Upper lobe of left lung (tissue), 4 donors: Measurements from ENCODE around the gene PPP1R13B.

Experiments used
- CTCF ChIP-seq, 6 experiments: fragments of 450-650 bp in 4 of 6; fragments of 200-600 bp in 2 of 6; sonication (generic) in 2 of 6; IDR thresholded peaks; one replicate each; pipeline ENCODE4 v1.5.1; 2016 to 2019; ENCODE audit warnings: antibody characterized with exemption in 6 of 6
- EP300 ChIP-seq, 4 donors: sonication (generic); formaldehyde crosslinking; IDR thresholded peaks; one replicate each; pipeline ENCODE4 v1.5.1; 2017; ENCODE audit warnings: antibody characterized with exemption in 4 of 4, control low read depth in 2 of 4
- POLR2A ChIP-seq, 4 donors: fragments of 450-650 bp; IDR thresholded peaks; one replicate each; pipeline ENCODE4 v1.5.1; 2016 to 2017; ENCODE audit warnings: antibody characterized with exemption in 4 of 4, mild to moderate bottlenecking in 2 of 4
- POLR2AphosphoS5 ChIP-seq, 2 donors: sonication (generic); formaldehyde crosslinking; IDR thresholded peaks; one replicate each; pipeline ENCODE4 v1.5.1; 2017; ENCODE audit warnings: antibody characterized with exemption in 2 of 2

- TF ChIP-seq CTCF (IDR thresholded peaks at IDR 0.05) = no peak
- TF ChIP-seq EP300 (IDR thresholded peaks at IDR 0.05) = peak in 1 of 4 donors; percentile 41
- peak in 1 of 4 donors; percentile 26 for TF ChIP-seq POLR2A (IDR thresholded peaks at IDR 0.05)
- TF ChIP-seq POLR2AphosphoS5 (IDR thresholded peaks at IDR 0.05) = peak; percentile 20 to 45
Measured at GRCh38 chr14:103705118-103705503, 142.3 kb downstream of the PPP1R13B start.
